SK-N-MC (cell line): ENCODE measurements around the gene APOC4.

ENCODE experiments used
- EZH2 ChIP-seq: fragments of 200-600 bp; sonication (generic); IDR thresholded peaks from one replicate; pipeline ENCODE4 v1.6.1; 2017; ENCODE audit warnings: antibody characterized with exemption
- FOXP2 ChIP-seq: optimal IDR thresholded peaks from 2 replicates; pipeline ENCODE3; 2011; ENCODE audit warnings: mild to moderate bottlenecking, moderate library complexity; ENCODE audit not compliant: insufficient read depth; ENCODE audit errors: extremely low read length, control extremely low read depth
- POLR2AphosphoS5 ChIP-seq: IDR thresholded peaks from 2 replicates; pipeline ENCODE4 v1.6.1; 2012; ENCODE audit warnings: mild to moderate bottlenecking, low read depth, low read length, borderline replicate concordance

- TF ChIP-seq EZH2 (no peak), POLR2AphosphoS5 (no peak), FOXP2 (no peak)
These were observed 38.8 kb upstream of the APOC4 start for GRCh38 chr19:44903216-44903601.
